Endothelial cell of umbilical vein (primary cell): ENCODE results near the gene TANGO2. TPM values are rescaled to one million over a fixed set of nuclear protein-coding genes. Genes with fewer than 3 reads are reported as not detected.
A peak's percentile ranks its signal among the peaks of the same experiment; 100 is the strongest.

Experiments
- BruUV-seq: library from RNA; stranded (reverse); fragments of 400-500 nt; replicated peaks from 2 replicates; lab custom pipeline; 2021; lab: Mats Ljungman, UMichigan
- CTCF ChIA-PET: fragments of 300-600, 350-600 bp; sonication (Branson Sonifier 250); formaldehyde crosslinking; loops from one replicate; lab custom pipeline; 2021; ENCODE audit warnings: antibody characterized with exemption, inconsistent platforms; lab: Charles Lee
- POLR2A ChIA-PET: fragments of 300-600, 350-600 bp; sonication (Branson Sonifier 250); formaldehyde crosslinking; loops from one replicate; lab custom pipeline; 2021; ENCODE audit warnings: antibody characterized with exemption, inconsistent platforms; lab: Charles Lee
- DNase-seq: peaks from one replicate; pipeline ENCODE4 v3.0.0-alpha.2; 2011; ENCODE audit warnings: low read depth, low spot score
- FAIRE-seq: peaks from 2 replicates; lab custom pipeline; 2011; peaks lifted over from hg19 to GRCh38; lab: Jason Lieb, UNC
- H2AFZ ChIP-seq: 2 replicates; pipeline ENCODE4 v1.6.0; 2012; ENCODE audit warnings: low read depth, low read length, control low read depth, inconsistent platforms
- H3K27ac ChIP-seq: 2 replicates; pipeline ENCODE4 v1.5.1; 2011; ENCODE audit warnings: low read depth, mild to moderate bottlenecking, control low read depth, low read length, moderate library complexity; ENCODE audit not compliant: insufficient read depth
- H3K27me3 ChIP-seq, 2 experiments: 2 replicates each; pipeline versions ENCODE4 v1.6.0 to v1.6.1; 2011; ENCODE audit warnings: low read length in 2 of 2, mixed read lengths in 1 of 2; ENCODE audit not compliant: control insufficient read depth in 2 of 2, insufficient read depth in 2 of 2
- H3K36me3 ChIP-seq, 2 experiments: 2 replicates in 1 of 2; 3 replicates in 1 of 2; pipeline ENCODE4 v1.5.1; 2011; ENCODE audit warnings: low read length in 2 of 2, mild to moderate bottlenecking in 1 of 2, moderate library complexity in 1 of 2; ENCODE audit not compliant: control insufficient read depth in 2 of 2, insufficient read depth in 2 of 2; ENCODE audit errors: extremely low read depth in 1 of 2
- H3K4me1 ChIP-seq: 3 replicates; pipeline ENCODE4 v1.5.1; 2011; ENCODE audit warnings: mild to moderate bottlenecking, low read length; ENCODE audit not compliant: control insufficient read depth, insufficient read depth; ENCODE audit errors: extremely low read depth
- H3K4me2 ChIP-seq: 2 replicates; pipeline ENCODE4 v1.6.1; 2011; ENCODE audit warnings: low read length, control low read depth, mixed read lengths; ENCODE audit not compliant: insufficient read depth
- H3K4me3 ChIP-seq, 3 experiments: fragments of 200-600 bp in 1 of 3; sonication (generic), shearing (Covaris generic) in 1 of 3; replicated peaks in 1 of 3; 2 replicates each; pipeline ENCODE4 v1.5.1; 2011 to 2016; ENCODE audit warnings: control low read depth in 3 of 3, low read length in 3 of 3, mild to moderate bottlenecking in 2 of 3, inconsistent platforms in 1 of 3, low read depth in 1 of 3, moderate library complexity in 1 of 3; ENCODE audit not compliant: insufficient read depth in 1 of 3
- H3K79me2 ChIP-seq: 2 replicates; pipeline ENCODE4 v1.6.0; 2012; ENCODE audit warnings: low read length, inconsistent platforms; ENCODE audit not compliant: control insufficient read depth, insufficient read depth
- H3K9ac ChIP-seq: replicated peaks from 2 replicates; pipeline ENCODE3; 2011; ENCODE audit warnings: low read length, control low read depth; ENCODE audit not compliant: insufficient read depth; ENCODE audit errors: extremely low read depth
- H3K9me1 ChIP-seq: replicated peaks from 3 replicates; pipeline ENCODE4 v1.6.0; 2011; ENCODE audit warnings: mild to moderate bottlenecking, low read length; ENCODE audit not compliant: control insufficient read depth, insufficient read depth; ENCODE audit errors: extremely low read depth
- H3K9me3 ChIP-seq: replicated peaks from 2 replicates; pipeline ENCODE4 v1.5.1; 2012; ENCODE audit warnings: low read length, inconsistent platforms; ENCODE audit not compliant: control insufficient read depth, insufficient read depth
- H4K20me1 ChIP-seq: replicated peaks from 2 replicates; pipeline ENCODE3; 2011; ENCODE audit warnings: mild to moderate bottlenecking, low read length; ENCODE audit not compliant: control insufficient read depth, insufficient read depth; ENCODE audit errors: extremely low read depth
- EZH2 ChIP-seq: IDR thresholded peaks from 2 replicates; pipeline ENCODE4 v1.6.1; 2012; ENCODE audit warnings: borderline replicate concordance, low read depth, mild to moderate bottlenecking, moderate library complexity, low read length, inconsistent platforms; ENCODE audit not compliant: severe bottlenecking
- FOS ChIP-seq: IDR thresholded peaks from 2 replicates; pipeline ENCODE4 v1.6.1; 2011; ENCODE audit warnings: mild to moderate bottlenecking, low read length, moderate library complexity, borderline replicate concordance; ENCODE audit not compliant: insufficient read depth
- GATA2 ChIP-seq: IDR thresholded peaks from 2 replicates; pipeline ENCODE4 v1.7.0; 2011; ENCODE audit warnings: low read depth, mild to moderate bottlenecking, moderate library complexity, mixed read lengths, low read length; ENCODE audit not compliant: insufficient read length, insufficient read depth
- JUN ChIP-seq: IDR thresholded peaks from 2 replicates; pipeline ENCODE4 v1.6.1; 2011; ENCODE audit warnings: borderline replicate concordance, low read depth; ENCODE audit not compliant: insufficient read length, insufficient read depth
- MYC ChIP-seq: IDR thresholded peaks from one replicate; pipeline ENCODE4 v1.6.1; 2011; ENCODE audit warnings: mild to moderate bottlenecking, low read depth, low read length
- POLR2A ChIP-seq: IDR thresholded peaks from 2 replicates; pipeline ENCODE4 v1.6.1; 2012; ENCODE audit warnings: low read depth, mild to moderate bottlenecking, control low read depth, low read length
- POLR2AphosphoS5 ChIP-seq: IDR thresholded peaks from 2 replicates; pipeline ENCODE4 v1.6.1; 2012; ENCODE audit warnings: low read depth, mild to moderate bottlenecking, control low read depth, low read length, moderate library complexity; ENCODE audit not compliant: insufficient read depth
- dilution Hi-C: fragments of 300-500 bp; cut with MboI; formaldehyde crosslinking; loops from one replicate; pipeline ENCODE4 v1.15.0; 2019; ENCODE audit warnings: low sequenced_read_pairs; ENCODE audit not compliant: extremely low pct_ligation_motif_present
- intact Hi-C: fragments of 100-400 bp; cut with micrococcal nuclease; formaldehyde crosslinking; loops from one replicate; pipeline ENCODE4 v1.10.0; 2022
- polyA plus RNA-seq, 4 experiments: library from polyadenylated mRNA; depleted of rRNA in 3 of 4; stranded (reverse) in 3 of 4; unstranded in 1 of 4; fragments of >200 nt; gene quantifications; 2 replicates each; pipeline versions ENCODE4 v1.2.1 to v1.2.3, GENCODE V29; 2011 to 2012; ENCODE audit warnings: missing spikeins in 1 of 4
- total RNA-seq: library from RNA; stranded (reverse); gene quantifications from 2 replicates; pipeline ENCODE4 v1.2.3, GENCODE V29; 2021
- TF ChIP-seq, protein P1 (sequence below), 2 donors: IDR thresholded peaks; 1 replicate in 1 of 2; 2 replicates in 1 of 2; pipeline ENCODE4 v1.5.1; 2011; ENCODE audit warnings: low read length in 2 of 2, mild to moderate bottlenecking in 2 of 2, moderate library complexity in 2 of 2, control low read depth in 1 of 2, inconsistent platforms in 1 of 2, low read depth in 1 of 2; ENCODE audit not compliant: insufficient read depth in 1 of 2; ENCODE audit errors: extremely low read depth in 1 of 2
- TF ChIP-seq, protein P2 (sequence below): IDR thresholded peaks from 2 replicates; pipeline ENCODE4 v1.6.1; 2011; ENCODE audit not compliant: insufficient read depth, insufficient read length

Gene TANGO2
- total and polyA plus RNA-seq, 2 donors (not counting 3 experiments of a cell fraction or from before 2014, with no cell fraction given), result 40.0 to 49.3 TPM

DNA sequence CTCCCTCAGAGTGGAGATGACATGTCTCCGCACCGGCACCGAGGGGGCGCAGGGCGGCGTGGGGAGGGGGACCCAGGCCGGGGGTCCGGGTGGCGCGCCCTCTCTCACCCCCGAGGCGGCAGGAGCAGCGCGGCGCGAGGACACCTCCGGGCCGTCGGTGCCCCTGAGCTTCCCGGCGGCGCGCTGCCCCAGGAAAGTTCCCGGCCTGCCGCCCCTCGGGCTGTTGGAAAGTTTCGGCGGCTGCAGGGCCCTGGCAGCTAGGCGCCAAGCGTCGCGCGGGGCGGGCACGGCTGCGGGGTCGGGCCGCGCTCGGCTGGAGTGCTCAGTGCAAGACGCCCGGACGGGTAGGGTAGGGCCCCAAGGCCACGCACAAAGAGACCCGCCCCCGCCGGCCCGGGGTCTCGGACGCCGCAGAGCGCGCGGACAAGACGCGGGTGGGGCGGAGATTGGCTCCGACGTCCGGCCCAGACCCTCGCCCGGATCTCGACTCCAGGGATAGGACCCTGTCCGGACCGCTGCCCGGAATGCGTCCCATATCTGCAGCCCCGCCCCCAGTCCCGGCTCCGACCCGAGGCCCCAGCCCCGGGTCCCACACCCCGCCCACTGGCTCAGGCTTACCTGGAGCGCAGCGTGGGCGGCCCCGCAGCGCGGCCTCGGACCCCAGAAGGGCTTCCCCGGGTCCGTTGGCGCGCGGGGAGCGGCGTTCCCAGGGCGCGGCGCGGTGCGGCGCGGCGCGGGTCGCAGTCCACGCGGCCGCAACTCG, 4.8 kb upstream of the TANGO2 start:
- Histone ChIP-seq H3K36me3 (no peaks in the 10 kb centered on the region), H4K20me1 (no peaks in the 10 kb centered on the region), H3K27ac (no peak overlapping the region), H3K4me3 (peak overlapping the region; percentile 54 to 79 (median 70)), H3K79me2 (peaks cover 1% of the 10 kb centered on the region), H2AFZ (peak overlapping the region; percentile 79), H3K9me3 (no peaks in the 10 kb centered on the region), H3K4me1 (peaks cover 12% of the 10 kb centered on the region), H3K9me1 (no peaks in the 10 kb centered on the region), H3K4me2 (peak overlapping the region; percentile 58), H3K27me3 (no peaks in the 10 kb centered on the region), H3K9ac (peak overlapping the region; percentile 28)
- intact Hi-C loops (no loop called here), dilution Hi-C loops (no loop called here)
- TF ChIP-seq MYC (no peak), GATA2 (no peak)
- no TSS peak for BruUV-seq
- peak; percentile 32 for DNase-seq
- ChIA-PET CTCF (interaction anchor here (1.0 to 7.3 kb wide), 7 partner anchors 25 to 286 kb away, joined by 3 to 304 read pairs (median 7); no protein-coding TSS in a partner anchor), POLR2A (no interaction called here)
- no peak for FAIRE-seq

DNA sequence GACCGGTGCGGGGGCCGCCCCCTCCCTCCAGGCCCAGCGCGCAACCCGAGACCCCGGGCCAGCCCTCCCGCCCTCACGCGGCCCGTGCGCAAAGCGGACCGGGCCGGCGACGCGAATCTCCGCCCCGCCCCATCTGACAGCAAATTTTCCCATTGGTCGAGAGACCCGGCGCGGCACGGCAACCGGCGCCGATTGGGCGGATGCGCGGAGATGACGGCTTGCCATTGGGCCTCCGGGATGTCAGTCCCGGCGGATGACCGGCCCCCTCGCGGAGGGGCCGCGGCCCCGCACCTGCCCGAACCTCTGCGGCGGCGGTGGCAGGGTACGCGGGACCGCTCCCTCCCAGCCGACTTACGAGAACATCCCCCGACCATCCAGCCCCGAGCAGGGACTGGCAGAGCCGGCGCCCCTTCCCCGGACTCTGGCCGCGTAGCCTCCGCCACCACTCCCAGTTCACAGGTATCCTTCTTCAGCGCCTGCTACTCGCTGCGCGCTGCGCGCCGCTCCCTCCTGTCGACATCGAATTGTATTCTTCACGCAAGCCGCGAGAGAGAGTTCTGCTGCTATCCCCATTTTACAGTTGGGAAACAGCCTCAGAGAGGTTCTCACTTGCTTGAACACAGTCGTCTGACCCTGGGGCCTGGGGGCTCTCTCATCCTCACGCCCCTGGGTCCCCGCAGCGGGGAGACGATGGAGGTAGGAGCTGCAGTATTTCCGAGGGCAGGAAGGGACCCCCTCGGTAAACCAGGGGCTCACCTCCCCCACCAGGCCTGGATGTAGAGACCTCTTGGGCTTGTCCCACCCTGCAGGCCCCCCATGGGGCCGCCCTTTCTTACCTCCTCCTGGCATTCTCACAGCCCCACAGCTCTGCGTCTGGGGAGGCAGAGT, 3.9 kb upstream of the TANGO2 start, which contains the start of gene ARVCF:
Gene ARVCF (minus strand): TSS at position 90 of the 888 bp plus-strand sequence. CDS start 26,029 bp downstream, outside the sequence.
- FAIRE-seq, result peak; percentile 92
- peak within 1 kb of the TSS; percentile 54 to 79 (median 70) for H3K4me3 ChIP-seq
- no peaks in the 10 kb centered on the region for H4K20me1 ChIP-seq
- peak within 1 kb of the TSS; percentile 64 for H3K4me2 ChIP-seq
- H3K4me1 ChIP-seq, result peaks cover 18% of the 10 kb centered on the region
- peaks cover 9% of the 10 kb centered on the region for H3K79me2 ChIP-seq
- intact Hi-C loops (no loop called here), dilution Hi-C loops (no loop called here)
- TF ChIP-seq JUN (no peak), MYC (no peak), POLR2A (no peak), GATA2 (no peak), FOS (no peak), EZH2 (no peak), POLR2AphosphoS5 (peak; percentile 32)
- TF ChIP-seq, protein P1, sequence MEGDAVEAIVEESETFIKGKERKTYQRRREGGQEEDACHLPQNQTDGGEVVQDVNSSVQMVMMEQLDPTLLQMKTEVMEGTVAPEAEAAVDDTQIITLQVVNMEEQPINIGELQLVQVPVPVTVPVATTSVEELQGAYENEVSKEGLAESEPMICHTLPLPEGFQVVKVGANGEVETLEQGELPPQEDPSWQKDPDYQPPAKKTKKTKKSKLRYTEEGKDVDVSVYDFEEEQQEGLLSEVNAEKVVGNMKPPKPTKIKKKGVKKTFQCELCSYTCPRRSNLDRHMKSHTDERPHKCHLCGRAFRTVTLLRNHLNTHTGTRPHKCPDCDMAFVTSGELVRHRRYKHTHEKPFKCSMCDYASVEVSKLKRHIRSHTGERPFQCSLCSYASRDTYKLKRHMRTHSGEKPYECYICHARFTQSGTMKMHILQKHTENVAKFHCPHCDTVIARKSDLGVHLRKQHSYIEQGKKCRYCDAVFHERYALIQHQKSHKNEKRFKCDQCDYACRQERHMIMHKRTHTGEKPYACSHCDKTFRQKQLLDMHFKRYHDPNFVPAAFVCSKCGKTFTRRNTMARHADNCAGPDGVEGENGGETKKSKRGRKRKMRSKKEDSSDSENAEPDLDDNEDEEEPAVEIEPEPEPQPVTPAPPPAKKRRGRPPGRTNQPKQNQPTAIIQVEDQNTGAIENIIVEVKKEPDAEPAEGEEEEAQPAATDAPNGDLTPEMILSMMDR (IDR thresholded peaks at IDR 0.05; ENCODE audit: extremely low read depth in 1 of 2, insufficient read depth in 1 of 2, low read depth in 1 of 2, low read length in 2 of 2), result peak in 1 of 2 donors; percentile 31
- TF ChIP-seq, protein P2, sequence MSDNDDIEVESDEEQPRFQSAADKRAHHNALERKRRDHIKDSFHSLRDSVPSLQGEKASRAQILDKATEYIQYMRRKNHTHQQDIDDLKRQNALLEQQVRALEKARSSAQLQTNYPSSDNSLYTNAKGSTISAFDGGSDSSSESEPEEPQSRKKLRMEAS, result no peak
- POLR2A ChIA-PET, result no interaction called here
- H3K9me3 ChIP-seq, result no peaks in the 10 kb centered on the region
- H3K27me3 ChIP-seq, result no peaks in the 10 kb centered on the region
- H2AFZ ChIP-seq, result peak within 1 kb of the TSS; percentile 95
- H3K36me3 ChIP-seq, result no peaks in the 10 kb centered on the region
- CTCF ChIA-PET, result no interaction called here
- H3K9ac ChIP-seq, result peak within 1 kb of the TSS; percentile 28
- no peak within 1 kb of the TSS for H3K27ac ChIP-seq
- peak; percentile 87 for DNase-seq
- H3K9me1 ChIP-seq, result no peaks in the 10 kb centered on the region
- BruUV-seq, result no TSS peak
